RPMI8226 (cell line): ENCODE results near the gene TMX2.
"Not testable (repeated sequence)": the region's sequence is repeated elsewhere in the genome, so short reads cannot be mapped to it uniquely, and the experiment has no call there.

Experiments used
- DNase-seq: peaks from one replicate; pipeline ENCODE4 v3.0.0-alpha.2; 2015

TMX2 gene

GRCh38 chr11:57712256-57713150, at the start of gene TMX2:
TMX2 (plus strand) TSS chr11:57712593; CDS start chr11:57712619, 26 bp downstream.
- peak; percentile 98 for DNase-seq

GRCh38 chr11:57662893-57663292, 49.5 kb upstream of the TMX2 start:
- peak; percentile 28 for DNase-seq

- no peak for DNase-seq
Observed at GRCh38 chr11:57663975-57664374, 48.4 kb upstream of the TMX2 start.

- peak; percentile 99 for DNase-seq
Observed at GRCh38 chr11:57667117-57667735, 45.2 kb upstream of the TMX2 start.

GRCh38 chr11:57667736-57668433, 44.5 kb upstream of the TMX2 start, which contains the start of gene ZDHHC5:
ZDHHC5 (plus strand) TSS chr11:57668114; CDS start chr11:57673091, 4,977 bp downstream.
- DNase-seq = peak; percentile 100

GRCh38 chr11:57668434-57668782, 44.0 kb upstream of the TMX2 start:
- peak; percentile 63 for DNase-seq

- no peak for DNase-seq
Observed at GRCh38 chr11:57674251-57674650, 38.1 kb upstream of the TMX2 start.

GRCh38 chr11:57675176-57675941, 37.0 kb upstream of the TMX2 start:
- no peak for DNase-seq

GRCh38 chr11:57679396-57679795, 33.0 kb upstream of the TMX2 start:
- DNase-seq = no peak

- DNase-seq = no peak
Observed at GRCh38 chr11:57680552-57680874, 31.9 kb upstream of the TMX2 start.

GRCh38 chr11:57681168-57681567, 31.2 kb upstream of the TMX2 start:
- no peak for DNase-seq

- DNase-seq = not testable (repeated sequence)
Observed at GRCh38 chr11:57690474-57690873, 21.9 kb upstream of the TMX2 start.

GRCh38 chr11:57698843-57699365, 13.5 kb upstream of the TMX2 start:
- no peak for DNase-seq

GRCh38 chr11:57699813-57700212, 12.6 kb upstream of the TMX2 start:
- no peak for DNase-seq

- no peak for DNase-seq
Observed at GRCh38 chr11:57700425-57700824, 12.0 kb upstream of the TMX2 start.

GRCh38 chr11:57703341-57703740, 9.1 kb upstream of the TMX2 start:
- DNase-seq = no peak

- no peak for DNase-seq
Observed at GRCh38 chr11:57704932-57705331, 7.5 kb upstream of the TMX2 start.

- DNase-seq = not testable (repeated sequence)
Observed at GRCh38 chr11:57705432-57705831, 7.0 kb upstream of the TMX2 start.

- DNase-seq = no peak
Observed at GRCh38 chr11:57709802-57710367, 2.5 kb upstream of the TMX2 start.

GRCh38 chr11:57711414-57712255, 758 bp upstream of the TMX2 start, which contains the start of gene MED19:
MED19 (minus strand) TSS chr11:57712215; CDS start chr11:57712179, 36 bp downstream.
- peak; percentile 98 for DNase-seq

GRCh38 chr11:57713835-57714234, 1.4 kb downstream of the TMX2 start:
- no peak for DNase-seq
